GM12878 (cell line): Measurements from ENCODE around the gene CBFA2T3. TPM values are rescaled to one million over a fixed set of nuclear protein-coding genes. Genes with fewer than 3 reads are reported as not detected.

ENCODE experiments used
- ATAC-seq: fragments of 200-7000 bp; cut with Tn5 transposase; 3 replicates; pipeline ENCODE4 v1.9.1; 2020; ENCODE audit warnings: mild to moderate bottlenecking, moderate library complexity
- BruUV-seq: library from RNA; stranded (reverse); fragments of 400-500 nt; replicated peaks from 2 replicates; lab custom pipeline; 2021; lab: Mats Ljungman, UMichigan
- CTCF ChIA-PET: fragments of 300-600 bp; sonication (Branson Sonifier 250); formaldehyde crosslinking; extraction: SDS; loops from one replicate; lab custom pipeline; 2021; ENCODE audit warnings: inconsistent platforms; lab: Yijun Ruan, JAX
- POLR2A ChIA-PET: fragments of 350-600 bp; formaldehyde crosslinking; extraction: SDS; loops from one replicate; lab custom pipeline; 2021; ENCODE audit warnings: inconsistent platforms; lab: Charles Lee
- RAD21 ChIA-PET: fragments of 300-600 bp; sonication (Branson Sonifier 250); formaldehyde crosslinking; loops from one replicate; lab custom pipeline; 2023; ENCODE audit warnings: antibody characterized with exemption; ENCODE audit not compliant: unreplicated experiment; lab: Charles Lee
- SMC1A ChIA-PET: fragments of 300-600 bp; sonication (Branson Sonifier 250); formaldehyde crosslinking; loops from one replicate; lab custom pipeline; 2023; ENCODE audit not compliant: unreplicated experiment, uncharacterized antibody; lab: Charles Lee
- DNase-seq: peaks from one replicate; pipeline ENCODE4 v3.0.0-alpha.2; 2011; ENCODE audit warnings: low read depth, low spot score
- FAIRE-seq: peaks from 3 replicates; lab custom pipeline; 2011; peaks lifted over from hg19 to GRCh38; lab: Jason Lieb, UNC
- H2AFZ ChIP-seq: 2 replicates; pipeline ENCODE4 v1.6.0; 2011; ENCODE audit warnings: low read depth, low read length, control low read depth; ENCODE audit not compliant: control insufficient read depth
- H3K27ac ChIP-seq: 2 replicates; pipeline ENCODE4 v1.5.1; 2011; ENCODE audit warnings: control low read depth; ENCODE audit not compliant: control insufficient read depth, insufficient read depth
- H3K27me3 ChIP-seq, 2 experiments: replicated peaks in 1 of 2; 2 replicates each; pipeline versions ENCODE4 v1.6.0 to v1.6.1; 2011; ENCODE audit warnings: low read length in 1 of 2; ENCODE audit not compliant: control insufficient read depth in 2 of 2, insufficient read depth in 2 of 2
- H3K36me3 ChIP-seq, 2 experiments: 2 replicates each; pipeline ENCODE4 v1.5.1; 2011; ENCODE audit warnings: low read length in 1 of 2; ENCODE audit not compliant: control insufficient read depth in 2 of 2, insufficient read depth in 2 of 2
- H3K4me1 ChIP-seq: 2 replicates; pipeline ENCODE4 v1.6.1; 2011; ENCODE audit warnings: mild to moderate bottlenecking, low read length, moderate library complexity, mixed read lengths; ENCODE audit not compliant: control insufficient read depth, insufficient read depth
- H3K4me2 ChIP-seq: 2 replicates; pipeline ENCODE4 v1.6.0; 2011; ENCODE audit warnings: control low read depth; ENCODE audit not compliant: control insufficient read depth, insufficient read depth
- H3K4me3 ChIP-seq: fragments of 200-600 bp; sonication (generic); 2 replicates; pipeline ENCODE4 v1.5.1; 2016
- H3K79me2 ChIP-seq: 2 replicates; pipeline ENCODE4 v1.6.0; 2011; ENCODE audit warnings: low read length; ENCODE audit not compliant: control insufficient read depth, insufficient read depth
- H3K9ac ChIP-seq: 2 replicates; pipeline ENCODE4 v1.8.0; 2011; ENCODE audit warnings: low read length, control low read depth, mixed read lengths; ENCODE audit not compliant: control insufficient read depth, insufficient read depth
- H3K9me3 ChIP-seq: replicated peaks from 3 replicates; pipeline ENCODE4 v1.5.1; 2011; ENCODE audit warnings: mild to moderate bottlenecking, low read length; ENCODE audit not compliant: control insufficient read depth, insufficient read depth
- H4K20me1 ChIP-seq: 2 replicates; pipeline ENCODE4 v1.6.0; 2011; ENCODE audit not compliant: control insufficient read depth, insufficient read depth
- GATAD2B ChIP-seq: fragments of 450-650 bp; conservative IDR thresholded peaks from 2 replicates; pipeline ENCODE4 v1.6.1; 2017; ENCODE audit warnings: low read depth, mild to moderate bottlenecking, moderate library complexity
- IKZF1 ChIP-seq: fragments of 450-650 bp; conservative IDR thresholded peaks from 2 replicates; pipeline ENCODE4 v1.6.1; 2017; ENCODE audit warnings: antibody characterized with exemption, mild to moderate bottlenecking
- NR2C2 ChIP-seq: IDR thresholded peaks from 2 replicates; pipeline ENCODE4 v1.6.1; 2011; ENCODE audit warnings: borderline replicate concordance, low read depth; ENCODE audit not compliant: control insufficient read depth, insufficient read length
- PKNOX1 ChIP-seq: fragments of 450-650 bp; IDR thresholded peaks from 2 replicates; pipeline ENCODE4 v1.6.1; 2016; ENCODE audit warnings: mild to moderate bottlenecking
- SMAD1 ChIP-seq: fragments of 450-650 bp; IDR thresholded peaks from 2 replicates; pipeline ENCODE4 v1.6.1; 2018; ENCODE audit warnings: mild to moderate bottlenecking, low read depth; ENCODE audit not compliant: partially characterized antibody
- SMC3 ChIP-seq: IDR thresholded peaks from 2 replicates; pipeline ENCODE4 v1.6.1; 2011; ENCODE audit warnings: low read length, improper control_type of control experiment, borderline replicate concordance
- WRNIP1 ChIP-seq: IDR thresholded peaks from 2 replicates; pipeline ENCODE4 v1.6.1; 2011; ENCODE audit warnings: low read depth, low read length, improper control_type of control experiment, borderline replicate concordance
- YY1 ChIP-seq: IDR thresholded peaks from 2 replicates; pipeline ENCODE4 v1.6.1; 2011; ENCODE audit warnings: low read depth, mild to moderate bottlenecking, low read length
- WGBS: methylation state at CpG from one replicate; pipeline ENCODE4 v1.1.6; 2016; ENCODE audit warnings: low lambda C conversion rate; ENCODE audit not compliant: insufficient replicate concordance, insufficient coverage; ENCODE audit errors: missing lambda C conversion rate; 5-methylcytosine and 5-hydroxymethylcytosine counted together
- in situ Hi-C: fragments of 300-500 bp; cut with MboI; formaldehyde crosslinking; loops from 9 replicates; pipeline ENCODE4 v1.14.3; 2018; ENCODE audit warnings: mixed read lengths
- intact Hi-C: fragments of 100-400 bp; cut with micrococcal nuclease; formaldehyde crosslinking; loops from one replicate; pipeline ENCODE4 v1.14.2; 2022; ENCODE audit not compliant: unreplicated experiment
- polyA plus RNA-seq, 11 experiments: library from polyadenylated mRNA; depleted of rRNA in 4 of 11; unstranded in 6 of 11; stranded (reverse) in 5 of 11; fragments of >200 nt; fragmentation: Nextera tagmentation in 4 of 11; fragmentation: Illumina TruSeq in 1 of 11; extraction: Ambion mirVana in 4 of 11; extraction: Trizol in 1 of 11; gene quantifications; 1 replicate in 1 of 11; 2 replicates in 10 of 11; pipeline versions ENCODE4 v1.2.1 to v1.2.3, GENCODE V29; 2011 to 2016; ENCODE audit warnings: inconsistent platforms in 2 of 11, missing spikeins in 2 of 11, low read depth in 1 of 11
- total RNA-seq, 4 experiments: library from RNA; depleted of rRNA in 3 of 4; stranded (reverse); fragments of >200 nt in 3 of 4; fragmentation: Illumina TruSeq in 1 of 4; extraction: Trizol in 1 of 4; gene quantifications; 2 replicates each; pipeline versions ENCODE4 v1.2.1 to v1.2.3, GENCODE V29; 2013 to 2021
- TF ChIP-seq, protein P1 (sequence below): fragments of 450-650 bp; IDR thresholded peaks from 2 replicates; pipeline ENCODE4 v1.6.1; 2017; ENCODE audit warnings: mild to moderate bottlenecking, low read depth, inconsistent platforms; ENCODE audit not compliant: poor library complexity, severe bottlenecking
- TF ChIP-seq, protein P2 (sequence below): IDR thresholded peaks from 2 replicates; pipeline ENCODE4 v1.6.1; 2011; ENCODE audit warnings: low read depth, low read length, improper control_type of control experiment, borderline replicate concordance
- TF ChIP-seq, protein P3 (sequence below): fragments of 150-350 bp; IDR thresholded peaks from 2 replicates; pipeline ENCODE4 v1.6.1; 2016; ENCODE audit warnings: low read depth, low read length
- TF ChIP-seq, protein P4 (sequence below): fragments of 450-650 bp; conservative IDR thresholded peaks from 2 replicates; pipeline ENCODE4 v1.6.1; 2017; ENCODE audit warnings: mild to moderate bottlenecking, moderate library complexity

Gene CBFA2T3
- total and polyA plus RNA-seq, 10 of the 15 experiments (the other 5 are each of a cell fraction or from before 2014, with no cell fraction given) = 0.69 to 42.6 (median 4.5) TPM

GRCh38 chr16:88826070-88826840, 150.8 kb downstream of the CBFA2T3 start:
- no peak overlapping the region for H3K4me3 ChIP-seq
- H3K27me3 ChIP-seq = no peaks in the 10 kb centered on the region
- H3K4me1 ChIP-seq = no peaks in the 10 kb centered on the region
- no peak for DNase-seq
- H3K27ac ChIP-seq = no peak overlapping the region
- in situ Hi-C loops (no loop called here), intact Hi-C loops (no loop called here)
- FAIRE-seq = no peak
- POLR2A ChIA-PET = no interaction called here
- RAD21 ChIA-PET = interaction anchor here (0.6 kb wide), 1 partner anchor 81 kb away, joined by 3 read pairs; no protein-coding TSS in a partner anchor
- no peak overlapping the region for H3K4me2 ChIP-seq
- CTCF ChIA-PET = no interaction called here
- H3K9ac ChIP-seq = no peak overlapping the region
- no peaks in the 10 kb centered on the region for H3K36me3 ChIP-seq
- H3K9me3 ChIP-seq = no peaks in the 10 kb centered on the region
- 70% methylated on average over 12 of the region's 26 CpGs for WGBS
- no peak overlapping the region for H2AFZ ChIP-seq
- BruUV-seq = no TSS peak
- no peak for ATAC-seq
- H3K79me2 ChIP-seq = no peaks in the 10 kb centered on the region
- SMC1A ChIA-PET = no interaction called here
- H4K20me1 ChIP-seq = no peaks in the 10 kb centered on the region
- TF ChIP-seq, protein P1, sequence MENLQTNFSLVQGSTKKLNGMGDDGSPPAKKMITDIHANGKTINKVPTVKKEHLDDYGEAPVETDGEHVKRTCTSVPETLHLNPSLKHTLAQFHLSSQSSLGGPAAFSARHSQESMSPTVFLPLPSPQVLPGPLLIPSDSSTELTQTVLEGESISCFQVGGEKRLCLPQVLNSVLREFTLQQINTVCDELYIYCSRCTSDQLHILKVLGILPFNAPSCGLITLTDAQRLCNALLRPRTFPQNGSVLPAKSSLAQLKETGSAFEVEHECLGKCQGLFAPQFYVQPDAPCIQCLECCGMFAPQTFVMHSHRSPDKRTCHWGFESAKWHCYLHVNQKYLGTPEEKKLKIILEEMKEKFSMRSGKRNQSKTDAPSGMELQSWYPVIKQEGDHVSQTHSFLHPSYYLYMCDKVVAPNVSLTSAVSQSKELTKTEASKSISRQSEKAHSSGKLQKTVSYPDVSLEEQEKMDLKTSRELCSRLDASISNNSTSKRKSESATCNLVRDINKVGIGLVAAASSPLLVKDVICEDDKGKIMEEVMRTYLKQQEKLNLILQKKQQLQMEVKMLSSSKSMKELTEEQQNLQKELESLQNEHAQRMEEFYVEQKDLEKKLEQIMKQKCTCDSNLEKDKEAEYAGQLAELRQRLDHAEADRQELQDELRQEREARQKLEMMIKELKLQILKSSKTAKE = no peak
- TF ChIP-seq WRNIP1 (no peak), PKNOX1 (no peak), SMC3 (no peak), YY1 (no peak), SMAD1 (no peak), NR2C2 (no peak), IKZF1 (no peak), GATAD2B (no peak)
- TF ChIP-seq, protein P2, sequence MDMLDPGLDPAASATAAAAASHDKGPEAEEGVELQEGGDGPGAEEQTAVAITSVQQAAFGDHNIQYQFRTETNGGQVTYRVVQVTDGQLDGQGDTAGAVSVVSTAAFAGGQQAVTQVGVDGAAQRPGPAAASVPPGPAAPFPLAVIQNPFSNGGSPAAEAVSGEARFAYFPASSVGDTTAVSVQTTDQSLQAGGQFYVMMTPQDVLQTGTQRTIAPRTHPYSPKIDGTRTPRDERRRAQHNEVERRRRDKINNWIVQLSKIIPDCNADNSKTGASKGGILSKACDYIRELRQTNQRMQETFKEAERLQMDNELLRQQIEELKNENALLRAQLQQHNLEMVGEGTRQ = no peak
- TF ChIP-seq, protein P3, sequence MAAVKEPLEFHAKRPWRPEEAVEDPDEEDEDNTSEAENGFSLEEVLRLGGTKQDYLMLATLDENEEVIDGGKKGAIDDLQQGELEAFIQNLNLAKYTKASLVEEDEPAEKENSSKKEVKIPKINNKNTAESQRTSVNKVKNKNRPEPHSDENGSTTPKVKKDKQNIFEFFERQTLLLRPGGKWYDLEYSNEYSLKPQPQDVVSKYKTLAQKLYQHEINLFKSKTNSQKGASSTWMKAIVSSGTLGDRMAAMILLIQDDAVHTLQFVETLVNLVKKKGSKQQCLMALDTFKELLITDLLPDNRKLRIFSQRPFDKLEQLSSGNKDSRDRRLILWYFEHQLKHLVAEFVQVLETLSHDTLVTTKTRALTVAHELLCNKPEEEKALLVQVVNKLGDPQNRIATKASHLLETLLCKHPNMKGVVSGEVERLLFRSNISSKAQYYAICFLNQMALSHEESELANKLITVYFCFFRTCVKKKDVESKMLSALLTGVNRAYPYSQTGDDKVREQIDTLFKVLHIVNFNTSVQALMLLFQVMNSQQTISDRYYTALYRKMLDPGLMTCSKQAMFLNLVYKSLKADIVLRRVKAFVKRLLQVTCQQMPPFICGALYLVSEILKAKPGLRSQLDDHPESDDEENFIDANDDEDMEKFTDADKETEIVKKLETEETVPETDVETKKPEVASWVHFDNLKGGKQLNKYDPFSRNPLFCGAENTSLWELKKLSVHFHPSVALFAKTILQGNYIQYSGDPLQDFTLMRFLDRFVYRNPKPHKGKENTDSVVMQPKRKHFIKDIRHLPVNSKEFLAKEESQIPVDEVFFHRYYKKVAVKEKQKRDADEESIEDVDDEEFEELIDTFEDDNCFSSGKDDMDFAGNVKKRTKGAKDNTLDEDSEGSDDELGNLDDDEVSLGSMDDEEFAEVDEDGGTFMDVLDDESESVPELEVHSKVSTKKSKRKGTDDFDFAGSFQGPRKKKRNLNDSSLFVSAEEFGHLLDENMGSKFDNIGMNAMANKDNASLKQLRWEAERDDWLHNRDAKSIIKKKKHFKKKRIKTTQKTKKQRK = no peak
- TF ChIP-seq, protein P4, sequence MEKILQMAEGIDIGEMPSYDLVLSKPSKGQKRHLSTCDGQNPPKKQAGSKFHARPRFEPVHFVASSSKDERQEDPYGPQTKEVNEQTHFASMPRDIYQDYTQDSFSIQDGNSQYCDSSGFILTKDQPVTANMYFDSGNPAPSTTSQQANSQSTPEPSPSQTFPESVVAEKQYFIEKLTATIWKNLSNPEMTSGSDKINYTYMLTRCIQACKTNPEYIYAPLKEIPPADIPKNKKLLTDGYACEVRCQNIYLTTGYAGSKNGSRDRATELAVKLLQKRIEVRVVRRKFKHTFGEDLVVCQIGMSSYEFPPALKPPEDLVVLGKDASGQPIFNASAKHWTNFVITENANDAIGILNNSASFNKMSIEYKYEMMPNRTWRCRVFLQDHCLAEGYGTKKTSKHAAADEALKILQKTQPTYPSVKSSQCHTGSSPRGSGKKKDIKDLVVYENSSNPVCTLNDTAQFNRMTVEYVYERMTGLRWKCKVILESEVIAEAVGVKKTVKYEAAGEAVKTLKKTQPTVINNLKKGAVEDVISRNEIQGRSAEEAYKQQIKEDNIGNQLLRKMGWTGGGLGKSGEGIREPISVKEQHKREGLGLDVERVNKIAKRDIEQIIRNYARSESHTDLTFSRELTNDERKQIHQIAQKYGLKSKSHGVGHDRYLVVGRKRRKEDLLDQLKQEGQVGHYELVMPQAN = no peak
